Naive B cell (primary cell): Measurements from ENCODE around the gene ANKRD49. TPM values are rescaled to one million over a fixed set of nuclear protein-coding genes. Genes with fewer than 3 reads are reported as not detected.

Source experiments
- ATAC-seq, 2 donors: fragments of 150-1000 bp; cut with Tn5 transposase; 2 replicates each; pipeline ENCODE4 v1.10.0; 2021; ENCODE audit warnings: low read depth in 2 of 2, mild to moderate bottlenecking in 2 of 2, moderate library complexity in 2 of 2
- DNase-seq: peaks from one replicate; pipeline ENCODE4 v3.0.0; 2022
- H3K27ac Mint-ChIP-seq, 6 donors: one replicate each; pipeline ENCODE4 v1.8.0; 2020 to 2022; ENCODE audit warnings: mild to moderate bottlenecking in 6 of 6, mixed read lengths in 6 of 6, moderate library complexity in 5 of 6, inconsistent platforms in 2 of 6
- H3K27me3 Mint-ChIP-seq, 3 donors: one replicate each; pipeline ENCODE4 v1.8.0; 2021 to 2022; ENCODE audit warnings: mixed read lengths in 3 of 3, mild to moderate bottlenecking in 1 of 3
- H3K36me3 Mint-ChIP-seq, 2 donors: one replicate each; pipeline ENCODE4 v1.8.0; 2020 to 2022; ENCODE audit warnings: mixed read lengths in 2 of 2, inconsistent platforms in 1 of 2, mild to moderate bottlenecking in 1 of 2
- H3K4me1 Mint-ChIP-seq, 3 donors: one replicate each; pipeline ENCODE4 v1.8.0; 2020 to 2022; ENCODE audit warnings: mixed read lengths in 3 of 3, inconsistent platforms in 1 of 3, mild to moderate bottlenecking in 1 of 3, moderate library complexity in 1 of 3
- H3K4me3 Mint-ChIP-seq, 8 donors: one replicate each; pipeline ENCODE4 v1.8.0; 2020 to 2022; ENCODE audit warnings: mild to moderate bottlenecking in 8 of 8, mixed read lengths in 8 of 8, moderate library complexity in 8 of 8, inconsistent platforms in 2 of 8
- H3K9me3 Mint-ChIP-seq, 7 donors: one replicate each; pipeline ENCODE4 v1.8.0; 2020 to 2022; ENCODE audit warnings: mixed read lengths in 7 of 7, mild to moderate bottlenecking in 5 of 7, inconsistent platforms in 2 of 7, moderate library complexity in 1 of 7
- polyA plus RNA-seq, 6 donors: library from polyadenylated mRNA; unstranded; fragments of 300-500 nt; fragmentation: Illumina TruSeq; gene quantifications; one replicate each; pipeline ENCODE4 v1.2.3, GENCODE V29; 2021; ENCODE audit warnings: low read depth in 6 of 6

Gene ANKRD49
- 10 to 100 TPM; 36.1 to 64.2 (median 51.3) TPM for polyA plus RNA-seq

- Mint-ChIP-seq H3K9me3 (no peaks in the 10 kb centered on the region), H3K36me3 (peaks cover 18 to 27% of the 10 kb centered on the region in 2 donors), H3K27me3 (no peaks in the 10 kb centered on the region), H3K4me3 (peak within 1 kb of the TSS; percentile 94 to 99 (median 98)), H3K4me1 (peaks cover 21 to 33% (median 25%) of the 10 kb centered on the region in 3 donors), H3K27ac (peak within 1 kb of the TSS; percentile 96 to 98 (median 98))
- peak; percentile 96 for DNase-seq
- ATAC-seq: peak; percentile 98
These were observed at the start of gene ANKRD49, which contains the start of gene MRE11 for GRCh38 chr11:94493281-94494125. ANKRD49 (plus strand) TSS chr11:94493984; CDS start chr11:94496694, 2,710 bp downstream. MRE11 (minus strand) TSS chr11:94493844; CDS start chr11:94492801, 1,043 bp downstream.

- Mint-ChIP-seq H3K9me3 (no peaks in the 10 kb centered on the region), H3K27ac (no peak overlapping the region), H3K36me3 (peaks cover 16 to 36% of the 10 kb centered on the region in 2 donors), H3K27me3 (no peaks in the 10 kb centered on the region), H3K4me3 (no peak overlapping the region), H3K4me1 (no peaks in the 10 kb centered on the region)
- ATAC-seq: no peak
- DNase-seq: no peak
These were observed 48.1 kb upstream of the ANKRD49 start for GRCh38 chr11:94445641-94446040.

- ATAC-seq (no peak), DNase-seq (no peak)
- no peaks in the 10 kb centered on the region for H3K27me3 Mint-ChIP-seq
- no peaks in the 10 kb centered on the region for H3K9me3 Mint-ChIP-seq
- no peaks in the 10 kb centered on the region for H3K4me1 Mint-ChIP-seq
- H3K4me3 Mint-ChIP-seq: no peak overlapping the region
- peaks cover 16 to 26% of the 10 kb centered on the region in 2 donors for H3K36me3 Mint-ChIP-seq
- no peak overlapping the region for H3K27ac Mint-ChIP-seq
These were observed 46.6 kb upstream of the ANKRD49 start for GRCh38 chr11:94447149-94447548.

- H3K4me1 Mint-ChIP-seq: no peaks in the 10 kb centered on the region
- H3K27ac Mint-ChIP-seq: no peak overlapping the region
- ATAC-seq (no peak), DNase-seq (no peak)
- peaks cover 0 to 7% (median 5%) of the 10 kb centered on the region in 7 donors for H3K9me3 Mint-ChIP-seq
- H3K27me3 Mint-ChIP-seq: no peaks in the 10 kb centered on the region
- no peak overlapping the region for H3K4me3 Mint-ChIP-seq
- H3K36me3 Mint-ChIP-seq: peaks cover 19 to 28% of the 10 kb centered on the region in 2 donors
These were observed 44.8 kb upstream of the ANKRD49 start for GRCh38 chr11:94449029-94449428.

- Mint-ChIP-seq H3K27ac (no peak overlapping the region), H3K4me1 (no peaks in the 10 kb centered on the region), H3K4me3 (no peak overlapping the region), H3K27me3 (no peaks in the 10 kb centered on the region), H3K9me3 (peaks cover 0 to 7% (median 5%) of the 10 kb centered on the region in 7 donors), H3K36me3 (peaks cover 15 to 24% of the 10 kb centered on the region in 2 donors)
- no peak for ATAC-seq
- no peak for DNase-seq
These were observed 44.3 kb upstream of the ANKRD49 start for GRCh38 chr11:94449437-94449836.

GRCh38 chr11:94450048-94450447 is 43.7 kb upstream of the ANKRD49 start:
- DNase-seq (no peak), ATAC-seq (no peak)
- H3K4me3 Mint-ChIP-seq: no peak overlapping the region
- H3K9me3 Mint-ChIP-seq: peaks cover 0 to 7% (median 5%) of the 10 kb centered on the region in 7 donors
- H3K4me1 Mint-ChIP-seq: no peaks in the 10 kb centered on the region
- H3K36me3 Mint-ChIP-seq: peaks cover 13 to 23% of the 10 kb centered on the region in 2 donors
- no peaks in the 10 kb centered on the region for H3K27me3 Mint-ChIP-seq
- no peak overlapping the region for H3K27ac Mint-ChIP-seq

GRCh38 chr11:94452988-94453387 is 40.8 kb upstream of the ANKRD49 start:
- H3K27me3 Mint-ChIP-seq: no peaks in the 10 kb centered on the region
- peaks cover 0 to 7% (median 5%) of the 10 kb centered on the region in 7 donors for H3K9me3 Mint-ChIP-seq
- no peaks in the 10 kb centered on the region for H3K4me1 Mint-ChIP-seq
- no peak overlapping the region for H3K4me3 Mint-ChIP-seq
- ATAC-seq: no peak
- H3K36me3 Mint-ChIP-seq: peaks cover 18 to 20% of the 10 kb centered on the region in 2 donors
- no peak for DNase-seq
- H3K27ac Mint-ChIP-seq: no peak overlapping the region

GRCh38 chr11:94454301-94454700 is 39.5 kb upstream of the ANKRD49 start:
- H3K27ac Mint-ChIP-seq: no peak overlapping the region
- H3K4me1 Mint-ChIP-seq: no peaks in the 10 kb centered on the region
- no peaks in the 10 kb centered on the region for H3K27me3 Mint-ChIP-seq
- ATAC-seq: no peak
- DNase-seq: no peak
- H3K9me3 Mint-ChIP-seq: peaks cover 0 to 7% (median 5%) of the 10 kb centered on the region in 7 donors
- no peak overlapping the region for H3K4me3 Mint-ChIP-seq
- H3K36me3 Mint-ChIP-seq: peaks cover 19 to 20% of the 10 kb centered on the region in 2 donors

GRCh38 chr11:94455861-94456260 is 37.9 kb upstream of the ANKRD49 start:
- Mint-ChIP-seq H3K27me3 (no peaks in the 10 kb centered on the region), H3K4me3 (no peak overlapping the region), H3K36me3 (peaks cover 26 to 28% of the 10 kb centered on the region in 2 donors), H3K27ac (no peak overlapping the region), H3K9me3 (peaks cover 0 to 7% (median 5%) of the 10 kb centered on the region in 7 donors), H3K4me1 (peaks cover 0 to 4% (median 0%) of the 10 kb centered on the region in 3 donors)
- ATAC-seq (no peak), DNase-seq (no peak)

- peaks cover 0 to 4% (median 0%) of the 10 kb centered on the region in 3 donors for H3K4me1 Mint-ChIP-seq
- H3K9me3 Mint-ChIP-seq: peaks cover 0 to 7% (median 5%) of the 10 kb centered on the region in 7 donors
- no peak for ATAC-seq
- peak overlapping the region in 3 of 6 donors; percentile 8 to 88 (median 17) for H3K27ac Mint-ChIP-seq
- H3K27me3 Mint-ChIP-seq: no peaks in the 10 kb centered on the region
- H3K4me3 Mint-ChIP-seq: no peak overlapping the region
- no peak for DNase-seq
- peaks cover 29 to 36% of the 10 kb centered on the region in 2 donors for H3K36me3 Mint-ChIP-seq
These were observed 36.4 kb upstream of the ANKRD49 start for GRCh38 chr11:94457118-94458029.

- DNase-seq (no peak), ATAC-seq (no peak)
- Mint-ChIP-seq H3K4me1 (peaks cover 0 to 4% (median 0%) of the 10 kb centered on the region in 3 donors), H3K36me3 (peaks cover 35 to 36% of the 10 kb centered on the region in 2 donors), H3K27ac (peak overlapping the region in 1 of 6 donors; percentile 96), H3K9me3 (peaks cover 0 to 2% (median 0%) of the 10 kb centered on the region in 7 donors), H3K4me3 (no peak overlapping the region), H3K27me3 (no peaks in the 10 kb centered on the region)
These were observed 34.2 kb upstream of the ANKRD49 start for GRCh38 chr11:94459576-94459975.

GRCh38 chr11:94469416-94469815 is 24.4 kb upstream of the ANKRD49 start:
- Mint-ChIP-seq H3K36me3 (peaks cover 35 to 43% of the 10 kb centered on the region in 2 donors), H3K9me3 (peaks cover 0 to under 1% (median 0%) of the 10 kb centered on the region in 7 donors), H3K4me1 (peaks cover 6 to 11% (median 9%) of the 10 kb centered on the region in 3 donors), H3K27me3 (no peaks in the 10 kb centered on the region), H3K4me3 (no peak overlapping the region), H3K27ac (no peak overlapping the region)
- ATAC-seq (no peak), DNase-seq (no peak)
